Chondrocyte (in vitro differentiated cells): Measurements from ENCODE around the gene TIMM29. TPM values are rescaled to one million over a fixed set of nuclear protein-coding genes. Genes with fewer than 3 reads are reported as not detected.

Source experiments
- DNase-seq: peaks from one replicate; pipeline ENCODE4 v3.0.0; 2021; ENCODE audit warnings: mixed read lengths, low spot score
- H3K27ac Mint-ChIP-seq: one replicate; pipeline ENCODE4 v1.8.0; 2021; ENCODE audit warnings: mild to moderate bottlenecking, moderate library complexity, mixed read lengths; ENCODE audit not compliant: unreplicated experiment
- H3K27me3 Mint-ChIP-seq: 2 replicates; pipeline ENCODE4 v1.8.0; 2021; ENCODE audit warnings: low read depth, mixed read lengths
- H3K36me3 Mint-ChIP-seq: 2 replicates; pipeline ENCODE4 v1.8.0; 2021; ENCODE audit warnings: low read depth, mixed read lengths
- H3K4me1 Mint-ChIP-seq: 2 replicates; pipeline ENCODE4 v1.8.0; 2021; ENCODE audit warnings: low read depth, mild to moderate bottlenecking, mixed read lengths
- H3K4me3 Mint-ChIP-seq: one replicate; pipeline ENCODE4 v1.8.0; 2021; ENCODE audit warnings: mild to moderate bottlenecking, moderate library complexity, mixed read lengths; ENCODE audit not compliant: unreplicated experiment
- H3K9me3 Mint-ChIP-seq: 2 replicates; pipeline ENCODE4 v1.8.0; 2021; ENCODE audit warnings: low read depth, mixed read lengths
- total RNA-seq: library from RNA; stranded (reverse); gene quantifications from 3 replicates; pipeline ENCODE4 v1.2.1, GENCODE V29; 2021
- TF ChIP-seq, protein P1 (sequence below): fragments of 200-600 bp; sonication (generic); IDR thresholded peaks from 2 replicates; pipeline ENCODE4 v1.5.0; 2021; ENCODE audit warnings: antibody characterized with exemption, mild to moderate bottlenecking, moderate library complexity

The TIMM29 gene
- total RNA-seq, 1 donor from 2014 or later, result 24.2 TPM

DNA sequence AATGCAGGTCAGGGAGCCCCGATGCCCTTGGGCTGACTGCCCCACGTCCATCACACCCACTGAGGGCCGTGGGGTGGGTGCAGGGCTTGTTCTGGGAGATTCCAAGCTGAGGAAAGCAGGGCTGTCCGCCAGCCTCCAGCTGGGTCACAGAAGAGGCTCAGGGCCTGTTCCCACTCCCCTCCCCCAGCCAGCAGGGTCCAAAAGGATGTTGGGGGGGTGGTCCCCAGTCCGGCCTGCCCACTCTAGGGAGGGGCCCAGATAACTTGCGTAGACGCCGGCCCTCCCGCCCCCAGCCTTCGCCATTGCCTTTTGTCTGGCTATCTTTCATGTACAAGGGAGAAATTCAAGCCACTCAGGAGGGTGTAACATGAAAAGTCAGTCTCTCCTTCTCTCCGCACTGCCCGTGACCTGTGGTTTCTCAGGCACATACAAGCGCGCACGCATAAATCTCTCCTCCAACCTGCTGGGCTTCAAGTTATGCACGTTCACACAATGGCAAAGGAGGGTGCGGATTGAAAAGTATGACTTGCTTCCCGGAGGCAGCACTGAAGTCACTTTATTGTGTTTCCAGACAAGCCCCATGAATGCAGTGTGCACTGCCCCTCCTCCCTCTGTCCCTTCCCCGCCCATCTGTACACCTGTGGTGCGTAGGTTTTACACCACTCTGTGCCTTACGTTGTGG is 37.1 kb upstream of the TIMM29 start:
- Mint-ChIP-seq H3K4me1 (peaks cover 44% of the 10 kb centered on the region), H3K27ac (no peak overlapping the region), H3K9me3 (no peaks in the 10 kb centered on the region), H3K27me3 (no peaks in the 10 kb centered on the region), H3K36me3 (no peaks in the 10 kb centered on the region), H3K4me3 (no peak overlapping the region)
- no peak for DNase-seq
- TF ChIP-seq, protein P1, sequence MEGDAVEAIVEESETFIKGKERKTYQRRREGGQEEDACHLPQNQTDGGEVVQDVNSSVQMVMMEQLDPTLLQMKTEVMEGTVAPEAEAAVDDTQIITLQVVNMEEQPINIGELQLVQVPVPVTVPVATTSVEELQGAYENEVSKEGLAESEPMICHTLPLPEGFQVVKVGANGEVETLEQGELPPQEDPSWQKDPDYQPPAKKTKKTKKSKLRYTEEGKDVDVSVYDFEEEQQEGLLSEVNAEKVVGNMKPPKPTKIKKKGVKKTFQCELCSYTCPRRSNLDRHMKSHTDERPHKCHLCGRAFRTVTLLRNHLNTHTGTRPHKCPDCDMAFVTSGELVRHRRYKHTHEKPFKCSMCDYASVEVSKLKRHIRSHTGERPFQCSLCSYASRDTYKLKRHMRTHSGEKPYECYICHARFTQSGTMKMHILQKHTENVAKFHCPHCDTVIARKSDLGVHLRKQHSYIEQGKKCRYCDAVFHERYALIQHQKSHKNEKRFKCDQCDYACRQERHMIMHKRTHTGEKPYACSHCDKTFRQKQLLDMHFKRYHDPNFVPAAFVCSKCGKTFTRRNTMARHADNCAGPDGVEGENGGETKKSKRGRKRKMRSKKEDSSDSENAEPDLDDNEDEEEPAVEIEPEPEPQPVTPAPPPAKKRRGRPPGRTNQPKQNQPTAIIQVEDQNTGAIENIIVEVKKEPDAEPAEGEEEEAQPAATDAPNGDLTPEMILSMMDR, result no peak

DNA sequence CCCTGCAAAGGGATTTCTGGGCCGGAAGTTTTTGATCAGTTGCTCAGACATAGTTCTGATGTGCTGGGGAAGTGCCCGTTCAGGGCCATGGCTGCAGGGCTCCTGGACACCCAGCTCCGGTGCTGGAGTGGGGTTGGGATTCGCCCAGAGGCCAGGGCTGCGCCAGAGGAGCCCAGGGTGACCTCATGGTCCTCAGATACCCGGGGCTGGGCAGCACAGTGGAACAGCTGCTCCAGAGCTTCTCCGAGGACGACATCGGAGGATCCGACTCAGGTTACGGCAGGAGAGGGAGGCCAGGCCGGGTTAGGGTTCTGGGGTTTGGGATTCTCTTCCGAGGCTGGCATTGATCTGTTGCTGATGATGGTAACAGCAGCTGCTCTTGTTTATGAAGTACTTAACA is 36.4 kb upstream of the TIMM29 start:
- TF ChIP-seq, protein P1, result no peak
- H3K36me3 Mint-ChIP-seq, result no peaks in the 10 kb centered on the region
- no peaks in the 10 kb centered on the region for H3K9me3 Mint-ChIP-seq
- H3K4me1 Mint-ChIP-seq, result peaks cover 48% of the 10 kb centered on the region
- H3K4me3 Mint-ChIP-seq, result no peak overlapping the region
- no peak for DNase-seq
- no peak overlapping the region for H3K27ac Mint-ChIP-seq
- no peaks in the 10 kb centered on the region for H3K27me3 Mint-ChIP-seq

DNA sequence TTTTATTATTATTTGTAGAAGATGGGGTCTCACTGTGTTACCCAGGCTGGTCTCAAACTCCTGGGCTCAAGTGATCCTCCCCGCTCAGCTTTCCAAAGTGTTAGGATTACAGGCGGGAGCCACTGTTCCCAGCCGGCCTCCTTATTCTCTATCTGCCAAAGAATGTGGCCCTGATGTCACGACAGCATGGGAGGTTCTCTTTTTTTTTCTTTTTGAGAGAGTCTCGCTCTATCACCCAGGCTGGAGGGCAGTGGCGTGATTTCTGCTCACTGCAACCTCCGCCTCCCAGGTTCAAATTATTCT is 33.7 kb upstream of the TIMM29 start:
- Mint-ChIP-seq H3K36me3 (no peaks in the 10 kb centered on the region), H3K27ac (no peak overlapping the region), H3K4me1 (peaks cover 43% of the 10 kb centered on the region)

DNA sequence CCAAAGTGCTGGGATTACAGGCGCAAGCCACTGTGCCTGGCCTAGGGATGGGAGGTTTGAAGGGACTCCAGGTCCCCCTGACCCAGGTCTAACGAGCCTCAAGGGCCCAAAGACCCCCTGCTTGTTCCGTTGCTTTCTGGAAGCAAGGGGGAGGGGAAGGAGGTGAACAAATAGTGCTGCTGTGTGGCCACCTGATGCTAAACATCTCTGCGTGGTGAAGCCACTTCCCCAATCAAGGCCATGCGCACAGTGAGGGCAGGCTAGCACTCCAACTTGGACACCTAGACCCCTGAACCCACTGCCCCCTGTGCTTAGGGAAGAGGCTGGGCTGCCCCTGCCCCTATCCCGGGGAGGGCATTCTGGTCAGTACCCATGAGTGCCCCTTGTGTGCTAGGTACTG is 33.2 kb upstream of the TIMM29 start:
- TF ChIP-seq, protein P1, result no peak
- no peak overlapping the region for H3K4me3 Mint-ChIP-seq
- H3K4me1 Mint-ChIP-seq, result peaks cover 46% of the 10 kb centered on the region
- no peaks in the 10 kb centered on the region for H3K36me3 Mint-ChIP-seq
- H3K27me3 Mint-ChIP-seq, result no peaks in the 10 kb centered on the region
- no peak overlapping the region for H3K27ac Mint-ChIP-seq
- DNase-seq, result no peak
- H3K9me3 Mint-ChIP-seq, result no peaks in the 10 kb centered on the region

More for the DNA sequence above, 33.7 kb upstream of the TIMM29 start:
- Mint-ChIP-seq H3K4me3 (no peak overlapping the region), H3K9me3 (no peaks in the 10 kb centered on the region), H3K27me3 (no peaks in the 10 kb centered on the region)
- DNase-seq, result no peak
- TF ChIP-seq, protein P1, result no peak

DNA sequence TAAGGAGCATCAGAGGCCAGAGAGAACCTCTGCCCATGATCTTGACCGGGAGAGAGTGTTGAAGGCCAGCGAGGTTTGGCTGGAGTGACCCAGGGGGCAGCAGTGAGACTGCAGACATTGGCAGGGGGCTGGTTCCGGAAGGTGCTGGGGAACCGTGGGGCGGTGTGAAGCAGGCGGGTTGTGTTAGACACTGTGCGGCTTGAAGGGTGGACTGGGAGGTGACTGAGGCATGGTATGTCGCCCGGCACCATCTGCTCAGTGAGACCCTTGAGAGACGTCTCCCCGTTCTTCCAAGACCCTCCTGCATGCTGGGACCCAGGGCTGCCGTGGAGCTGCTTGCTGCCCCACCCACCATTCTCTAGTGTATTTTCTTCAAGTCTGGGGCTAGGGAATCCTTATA is 32.7 kb upstream of the TIMM29 start:
- Mint-ChIP-seq H3K27ac (no peak overlapping the region), H3K36me3 (no peaks in the 10 kb centered on the region), H3K4me3 (no peak overlapping the region), H3K4me1 (peaks cover 46% of the 10 kb centered on the region), H3K9me3 (no peaks in the 10 kb centered on the region), H3K27me3 (no peaks in the 10 kb centered on the region)
- DNase-seq, result no peak
- TF ChIP-seq, protein P1, result no peak
